ENCODE results near the gene FRMD4A.

FRMD4A gene

DNA sequence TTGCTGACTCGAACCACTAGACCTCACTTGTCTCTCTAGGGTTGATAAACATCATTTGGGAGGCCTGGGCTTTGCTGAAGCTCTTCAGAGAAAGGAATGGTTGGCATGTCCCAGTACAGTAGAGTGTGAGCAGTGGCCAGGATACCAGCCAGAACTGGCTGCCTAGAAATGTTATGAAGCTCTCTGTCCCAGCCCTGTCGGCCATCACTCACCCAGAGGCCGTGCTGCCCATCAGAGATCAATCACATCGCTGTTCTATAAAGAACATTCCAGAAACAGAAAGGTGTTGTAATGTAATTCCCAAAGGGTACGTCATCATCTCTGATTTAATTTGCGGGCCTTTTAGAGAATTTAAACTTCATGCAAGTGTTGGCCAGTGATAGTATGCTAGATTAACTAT is 632.5 kb downstream of the FRMD4A start:
- Histone ChIP-seq H3K36me3 (no peaks in the 10 kb centered on the region), H3K27me3 (peaks cover 17% of the 10 kb centered on the region), H3K27ac (no peak overlapping the region), H3K4me1 (ENCODE audit: control insufficient read depth in 1 of 2, insufficient read depth in 1 of 2, low read depth in 1 of 2, low read length in 1 of 2) (no peaks in the 10 kb centered on the region), H3K4me3 (ENCODE audit: low read depth in 1 of 2, low read length in 1 of 2) (no peak overlapping the region), H3K9me3 (no peaks in the 10 kb centered on the region)
- TF ChIP-seq, protein P1, sequence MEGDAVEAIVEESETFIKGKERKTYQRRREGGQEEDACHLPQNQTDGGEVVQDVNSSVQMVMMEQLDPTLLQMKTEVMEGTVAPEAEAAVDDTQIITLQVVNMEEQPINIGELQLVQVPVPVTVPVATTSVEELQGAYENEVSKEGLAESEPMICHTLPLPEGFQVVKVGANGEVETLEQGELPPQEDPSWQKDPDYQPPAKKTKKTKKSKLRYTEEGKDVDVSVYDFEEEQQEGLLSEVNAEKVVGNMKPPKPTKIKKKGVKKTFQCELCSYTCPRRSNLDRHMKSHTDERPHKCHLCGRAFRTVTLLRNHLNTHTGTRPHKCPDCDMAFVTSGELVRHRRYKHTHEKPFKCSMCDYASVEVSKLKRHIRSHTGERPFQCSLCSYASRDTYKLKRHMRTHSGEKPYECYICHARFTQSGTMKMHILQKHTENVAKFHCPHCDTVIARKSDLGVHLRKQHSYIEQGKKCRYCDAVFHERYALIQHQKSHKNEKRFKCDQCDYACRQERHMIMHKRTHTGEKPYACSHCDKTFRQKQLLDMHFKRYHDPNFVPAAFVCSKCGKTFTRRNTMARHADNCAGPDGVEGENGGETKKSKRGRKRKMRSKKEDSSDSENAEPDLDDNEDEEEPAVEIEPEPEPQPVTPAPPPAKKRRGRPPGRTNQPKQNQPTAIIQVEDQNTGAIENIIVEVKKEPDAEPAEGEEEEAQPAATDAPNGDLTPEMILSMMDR (IDR thresholded peaks at IDR 0.05): no peak

DNA sequence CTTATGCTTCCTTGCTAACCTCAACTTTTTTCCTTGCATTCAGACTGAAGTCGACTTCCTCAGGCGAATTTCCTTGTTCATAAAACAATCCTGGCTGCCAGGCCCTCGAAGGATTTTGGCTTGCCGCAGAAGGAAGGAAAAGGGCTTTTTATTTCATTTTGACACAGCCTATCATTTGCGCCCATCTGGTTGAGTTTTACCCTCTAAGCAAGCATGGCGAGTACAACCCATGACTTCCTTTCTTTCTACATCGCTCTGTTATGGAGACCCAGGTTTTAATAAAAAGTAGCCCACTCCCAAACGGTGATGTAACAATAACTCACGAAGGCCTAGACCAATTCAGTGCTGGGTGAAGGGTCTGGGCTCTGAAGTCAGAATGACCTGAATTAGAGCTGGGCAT is 634.7 kb downstream of the FRMD4A start:
- H3K27me3 ChIP-seq: peaks cover 17% of the 10 kb centered on the region
- H3K4me3 ChIP-seq (ENCODE audit: low read depth in 1 of 2, low read length in 1 of 2): no peak overlapping the region
- TF ChIP-seq, protein P1 (IDR thresholded peaks at IDR 0.05): no peak
- no peak overlapping the region for H3K27ac ChIP-seq
- no peaks in the 10 kb centered on the region for H3K9me3 ChIP-seq
- no peaks in the 10 kb centered on the region for H3K36me3 ChIP-seq
- no peaks in the 10 kb centered on the region for H3K4me1 ChIP-seq (ENCODE audit: control insufficient read depth in 1 of 2, insufficient read depth in 1 of 2, low read depth in 1 of 2, low read length in 1 of 2)

- TF ChIP-seq, protein P1 (IDR thresholded peaks at IDR 0.05): no peak
- no peaks in the 10 kb centered on the region for H3K36me3 ChIP-seq
- H3K4me3 ChIP-seq (ENCODE audit: low read depth in 1 of 2, low read length in 1 of 2): no peak overlapping the region
These were observed 635.1 kb downstream of the FRMD4A start for GRCh38 chr10:13695588-13695987.

GRCh38 chr10:13693783-13694700 is 636.7 kb downstream of the FRMD4A start:
- Histone ChIP-seq H3K4me1 (ENCODE audit: control insufficient read depth in 1 of 2, insufficient read depth in 1 of 2, low read depth in 1 of 2, low read length in 1 of 2) (no peaks in the 10 kb centered on the region), H3K36me3 (no peaks in the 10 kb centered on the region)
- TF ChIP-seq, protein P1 (IDR thresholded peaks at IDR 0.05): no peak

More at GRCh38 chr10:13695588-13695987, 635.1 kb downstream of the FRMD4A start:
- Histone ChIP-seq H3K4me1 (ENCODE audit: control insufficient read depth in 1 of 2, insufficient read depth in 1 of 2, low read depth in 1 of 2, low read length in 1 of 2) (no peaks in the 10 kb centered on the region), H3K9me3 (no peaks in the 10 kb centered on the region), H3K27ac (no peak overlapping the region), H3K27me3 (peaks cover 17% of the 10 kb centered on the region)

DNA sequence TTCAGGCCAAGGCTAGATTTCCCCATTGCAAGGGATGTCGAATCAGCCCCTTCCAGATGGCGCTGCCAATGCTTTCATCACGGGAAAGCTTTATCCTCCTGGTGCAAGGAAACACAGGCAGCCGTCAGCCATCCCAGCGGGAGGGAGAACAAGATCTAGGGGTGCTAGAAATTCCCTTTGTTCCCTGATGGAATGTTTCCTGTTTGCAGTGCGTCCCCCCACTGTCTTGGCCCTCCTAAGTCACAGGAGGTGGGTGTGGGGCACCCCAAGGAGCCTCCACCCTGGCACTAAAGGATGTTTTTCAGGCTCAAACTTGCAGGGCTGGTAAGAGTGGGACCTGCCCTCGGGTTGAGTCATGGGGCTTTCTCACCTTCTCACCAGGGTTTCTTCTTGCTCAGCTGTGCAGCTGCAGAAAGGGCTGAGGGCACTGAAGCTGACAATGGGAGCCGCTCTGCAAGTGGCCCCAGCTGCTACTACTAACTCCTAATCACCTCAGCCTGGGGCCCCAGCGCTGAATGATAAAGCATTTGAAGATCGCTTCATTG is 640.4 kb downstream of the FRMD4A start:
- Histone ChIP-seq H3K9me3 (no peaks in the 10 kb centered on the region), H3K36me3 (no peaks in the 10 kb centered on the region), H3K4me3 (ENCODE audit: low read depth in 1 of 2, low read length in 1 of 2) (no peak overlapping the region), H3K27me3 (peaks cover 12% of the 10 kb centered on the region), H3K27ac (no peak overlapping the region), H3K4me1 (ENCODE audit: control insufficient read depth in 1 of 2, insufficient read depth in 1 of 2, low read depth in 1 of 2, low read length in 1 of 2) (no peaks in the 10 kb centered on the region)
- TF ChIP-seq, protein P1 (IDR thresholded peaks at IDR 0.05): no peak

More at GRCh38 chr10:13693783-13694700, 636.7 kb downstream of the FRMD4A start:
- Histone ChIP-seq H3K9me3 (no peaks in the 10 kb centered on the region), H3K4me3 (ENCODE audit: low read depth in 1 of 2, low read length in 1 of 2) (no peak overlapping the region), H3K27ac (no peak overlapping the region), H3K27me3 (peaks cover 17% of the 10 kb centered on the region)
